Measurements from ENCODE around the gene ECEL1.
"Not testable (repeated sequence)": the region's sequence is repeated elsewhere in the genome, so short reads cannot be mapped to it uniquely, and the experiment has no call there.

Gene ECEL1

GRCh38 chr2:232434563-232435374 lies 52.9 kb downstream of the ECEL1 start:
- peaks cover 3% of the 10 kb centered on the region for H3K27me3 Mint-ChIP-seq
- H3K9me3 Mint-ChIP-seq: no peaks in the 10 kb centered on the region
- DNase-seq (ENCODE audit: low spot score in 2 of 2) (no peak), ATAC-seq (ENCODE audit: low read depth) (no peak)
- no peaks in the 10 kb centered on the region for H3K36me3 Mint-ChIP-seq
- H3K4me1 Mint-ChIP-seq: no peaks in the 10 kb centered on the region
- H3K4me3 Mint-ChIP-seq: no peak overlapping the region
- H3K27ac Mint-ChIP-seq: no peak overlapping the region

GRCh38 chr2:232434091-232434490 lies 53.5 kb downstream of the ECEL1 start:
- DNase-seq (ENCODE audit: low spot score in 2 of 2) (no peak), ATAC-seq (ENCODE audit: low read depth) (no peak)
- H3K9me3 Mint-ChIP-seq: no peaks in the 10 kb centered on the region
- no peak overlapping the region for H3K4me3 Mint-ChIP-seq
- no peaks in the 10 kb centered on the region for H3K4me1 Mint-ChIP-seq
- H3K27me3 Mint-ChIP-seq: peaks cover 3% of the 10 kb centered on the region
- no peaks in the 10 kb centered on the region for H3K36me3 Mint-ChIP-seq
- no peak overlapping the region for H3K27ac Mint-ChIP-seq

GRCh38 chr2:232433622-232434021 lies 54.0 kb downstream of the ECEL1 start:
- not testable (repeated sequence) for H3K4me3 Mint-ChIP-seq; DNase-seq (ENCODE audit: low spot score in 2 of 2); H3K36me3 Mint-ChIP-seq; H3K27ac Mint-ChIP-seq; H3K9me3 Mint-ChIP-seq; H3K27me3 Mint-ChIP-seq; H3K4me1 Mint-ChIP-seq; ATAC-seq (ENCODE audit: low read depth)

GRCh38 chr2:232432598-232433184 lies 54.9 kb downstream of the ECEL1 start:
- Mint-ChIP-seq H3K27ac (no peak overlapping the region), H3K4me1 (no peaks in the 10 kb centered on the region), H3K27me3 (no peaks in the 10 kb centered on the region), H3K9me3 (no peaks in the 10 kb centered on the region), H3K36me3 (no peaks in the 10 kb centered on the region), H3K4me3 (no peak overlapping the region)
- no peak for DNase-seq (ENCODE audit: low spot score in 2 of 2)
- ATAC-seq (ENCODE audit: low read depth): no peak

- no peak for ATAC-seq (ENCODE audit: low read depth)
- no peak overlapping the region for H3K27ac Mint-ChIP-seq
- no peaks in the 10 kb centered on the region for H3K36me3 Mint-ChIP-seq
- no peaks in the 10 kb centered on the region for H3K4me1 Mint-ChIP-seq
- H3K27me3 Mint-ChIP-seq: no peaks in the 10 kb centered on the region
- no peak for DNase-seq (ENCODE audit: low spot score in 2 of 2)
- no peaks in the 10 kb centered on the region for H3K9me3 Mint-ChIP-seq
- no peak overlapping the region for H3K4me3 Mint-ChIP-seq
Measured at GRCh38 chr2:232431705-232432590, 55.7 kb downstream of the ECEL1 start.
